Mesothelial cell of epicardium (in vitro differentiated cells): ENCODE measurements around the gene LAMA3. TPM values are rescaled to one million over a fixed set of nuclear protein-coding genes. Genes with fewer than 3 reads are reported as not detected.

Experiments used
- DNase-seq, 2 experiments: peaks; one replicate each; pipeline ENCODE4 v3.0.0; 2021; ENCODE audit warnings: low spot score in 2 of 2; ENCODE audit not compliant: unreplicated experiment in 2 of 2
- H3K27ac Mint-ChIP-seq: 2 replicates; pipeline ENCODE4 v1.8.0; 2021; ENCODE audit warnings: mixed read lengths
- H3K27me3 Mint-ChIP-seq: 2 replicates; pipeline ENCODE4 v1.8.0; 2021; ENCODE audit warnings: low read depth, mixed read lengths
- H3K36me3 Mint-ChIP-seq: 2 replicates; pipeline ENCODE4 v1.8.0; 2021; ENCODE audit warnings: mixed read lengths
- H3K4me1 Mint-ChIP-seq: 2 replicates; pipeline ENCODE4 v1.8.0; 2021; ENCODE audit warnings: mixed read lengths
- H3K4me3 Mint-ChIP-seq: 2 replicates; pipeline ENCODE4 v1.8.0; 2021; ENCODE audit warnings: mild to moderate bottlenecking, moderate library complexity, mixed read lengths
- H3K9me3 Mint-ChIP-seq: 2 replicates; pipeline ENCODE4 v1.8.0; 2021; ENCODE audit warnings: mixed read lengths
- CTCF ChIP-seq: fragments of 200-600 bp; sonication (generic); IDR thresholded peaks from one replicate; pipeline ENCODE4 v1.5.0; 2021; ENCODE audit warnings: antibody characterized with exemption; ENCODE audit not compliant: unreplicated experiment
- total RNA-seq: library from RNA; stranded (reverse); gene quantifications from 3 replicates; pipeline ENCODE4 v1.2.1, GENCODE V29; 2021

The LAMA3 gene, protein sequence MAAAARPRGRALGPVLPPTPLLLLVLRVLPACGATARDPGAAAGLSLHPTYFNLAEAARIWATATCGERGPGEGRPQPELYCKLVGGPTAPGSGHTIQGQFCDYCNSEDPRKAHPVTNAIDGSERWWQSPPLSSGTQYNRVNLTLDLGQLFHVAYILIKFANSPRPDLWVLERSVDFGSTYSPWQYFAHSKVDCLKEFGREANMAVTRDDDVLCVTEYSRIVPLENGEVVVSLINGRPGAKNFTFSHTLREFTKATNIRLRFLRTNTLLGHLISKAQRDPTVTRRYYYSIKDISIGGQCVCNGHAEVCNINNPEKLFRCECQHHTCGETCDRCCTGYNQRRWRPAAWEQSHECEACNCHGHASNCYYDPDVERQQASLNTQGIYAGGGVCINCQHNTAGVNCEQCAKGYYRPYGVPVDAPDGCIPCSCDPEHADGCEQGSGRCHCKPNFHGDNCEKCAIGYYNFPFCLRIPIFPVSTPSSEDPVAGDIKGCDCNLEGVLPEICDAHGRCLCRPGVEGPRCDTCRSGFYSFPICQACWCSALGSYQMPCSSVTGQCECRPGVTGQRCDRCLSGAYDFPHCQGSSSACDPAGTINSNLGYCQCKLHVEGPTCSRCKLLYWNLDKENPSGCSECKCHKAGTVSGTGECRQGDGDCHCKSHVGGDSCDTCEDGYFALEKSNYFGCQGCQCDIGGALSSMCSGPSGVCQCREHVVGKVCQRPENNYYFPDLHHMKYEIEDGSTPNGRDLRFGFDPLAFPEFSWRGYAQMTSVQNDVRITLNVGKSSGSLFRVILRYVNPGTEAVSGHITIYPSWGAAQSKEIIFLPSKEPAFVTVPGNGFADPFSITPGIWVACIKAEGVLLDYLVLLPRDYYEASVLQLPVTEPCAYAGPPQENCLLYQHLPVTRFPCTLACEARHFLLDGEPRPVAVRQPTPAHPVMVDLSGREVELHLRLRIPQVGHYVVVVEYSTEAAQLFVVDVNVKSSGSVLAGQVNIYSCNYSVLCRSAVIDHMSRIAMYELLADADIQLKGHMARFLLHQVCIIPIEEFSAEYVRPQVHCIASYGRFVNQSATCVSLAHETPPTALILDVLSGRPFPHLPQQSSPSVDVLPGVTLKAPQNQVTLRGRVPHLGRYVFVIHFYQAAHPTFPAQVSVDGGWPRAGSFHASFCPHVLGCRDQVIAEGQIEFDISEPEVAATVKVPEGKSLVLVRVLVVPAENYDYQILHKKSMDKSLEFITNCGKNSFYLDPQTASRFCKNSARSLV (N-terminal part only)
- 6.1 to 7.4 TPM (median 6.7 TPM) in 3 replicates for total RNA-seq

- peaks cover 16% of the 10 kb centered on the region for H3K4me1 Mint-ChIP-seq
- TF ChIP-seq CTCF: no peak
- no peaks in the 10 kb centered on the region for H3K36me3 Mint-ChIP-seq
- H3K9me3 Mint-ChIP-seq: peaks cover 3% of the 10 kb centered on the region
- DNase-seq: peak; percentile 40 to 72
- H3K27ac Mint-ChIP-seq: no peak within 1 kb of the TSS
- H3K4me3 Mint-ChIP-seq: peak within 1 kb of the TSS; percentile 63
- H3K27me3 Mint-ChIP-seq: peaks cover 60% of the 10 kb centered on the region
Measured at GRCh38 chr18:23689031-23689615, at the start of gene LAMA3. Gene LAMA3 (plus strand): TSS chr18:23689453. CDS start chr18:23689684, 231 bp downstream.

GRCh38 chr18:23640052-23640451 lies 49.2 kb upstream of the LAMA3 start:
- no peaks in the 10 kb centered on the region for H3K9me3 Mint-ChIP-seq
- H3K36me3 Mint-ChIP-seq: no peaks in the 10 kb centered on the region
- H3K4me1 Mint-ChIP-seq: peaks cover 7% of the 10 kb centered on the region
- no peak for TF ChIP-seq CTCF
- no peak overlapping the region for H3K27ac Mint-ChIP-seq
- peaks cover 4% of the 10 kb centered on the region for H3K27me3 Mint-ChIP-seq
- DNase-seq: no peak
- no peak overlapping the region for H3K4me3 Mint-ChIP-seq

DNA sequence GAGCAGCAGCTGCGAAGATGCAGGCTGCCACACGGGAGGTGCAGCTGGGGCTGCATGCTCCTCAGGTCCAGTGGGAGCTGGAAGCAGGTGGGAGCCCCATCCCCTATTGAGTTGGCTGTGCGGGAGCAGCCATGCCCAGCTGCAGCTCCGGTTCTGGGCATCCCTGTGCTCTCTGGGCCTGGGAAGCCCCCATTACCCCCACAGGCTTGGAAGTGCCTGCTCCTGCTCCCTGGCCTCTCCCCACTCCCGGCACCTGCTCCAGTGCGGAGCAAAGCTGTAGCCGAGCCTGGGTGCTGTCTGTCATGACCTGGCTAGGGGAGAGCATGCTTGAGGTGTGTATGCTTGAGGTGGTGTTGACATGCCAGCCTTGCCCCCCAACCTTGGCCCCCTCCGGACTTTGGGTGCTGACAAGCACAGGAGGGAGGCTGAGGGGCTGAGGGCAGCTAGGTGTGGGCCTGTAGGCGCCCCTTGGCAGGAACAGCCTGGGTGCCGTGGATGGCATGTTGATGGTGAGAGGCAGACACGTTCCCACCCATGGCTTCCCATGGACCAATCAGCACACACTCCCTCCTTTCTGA lies 48.0 kb upstream of the LAMA3 start:
- no peak for DNase-seq
- no peak for TF ChIP-seq CTCF
- Mint-ChIP-seq H3K4me3 (no peak overlapping the region), H3K36me3 (no peaks in the 10 kb centered on the region), H3K9me3 (no peaks in the 10 kb centered on the region), H3K4me1 (peaks cover 13% of the 10 kb centered on the region), H3K27ac (no peak overlapping the region), H3K27me3 (peaks cover 4% of the 10 kb centered on the region)

DNA sequence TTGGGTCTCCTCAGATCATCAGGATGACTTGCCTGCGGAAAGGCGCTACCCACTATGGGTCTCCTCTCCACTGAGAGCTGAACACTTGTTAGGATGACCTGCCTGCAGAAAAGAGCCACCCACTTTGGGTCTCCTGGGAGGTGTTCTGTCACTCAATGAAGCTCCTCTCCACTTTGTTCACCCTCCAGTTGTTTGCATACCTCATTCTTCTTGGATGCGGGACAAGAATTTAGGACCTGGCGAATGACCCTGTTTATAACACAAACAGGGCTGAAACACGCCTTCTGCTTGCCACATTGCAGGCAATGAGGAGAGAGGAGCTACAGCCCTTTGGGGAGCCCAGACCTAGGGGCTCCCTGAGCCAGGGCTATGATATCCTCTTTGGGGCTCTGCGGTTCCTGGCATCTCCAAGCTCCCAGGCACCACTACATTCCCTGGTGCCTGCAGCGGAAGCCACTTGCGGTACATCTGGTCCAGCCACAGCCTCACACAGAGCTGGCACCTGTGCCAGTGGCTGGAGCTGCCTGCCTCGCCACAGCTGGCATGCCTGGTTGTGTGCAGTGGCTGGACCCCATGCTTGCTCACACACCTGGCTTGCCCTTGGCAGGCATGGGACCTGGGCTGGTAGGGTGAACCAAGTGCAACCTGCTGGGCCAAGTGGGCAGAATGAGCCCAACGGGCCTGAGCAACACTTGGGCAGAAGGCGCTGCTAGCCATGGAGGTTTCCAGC lies 47.2 kb upstream of the LAMA3 start:
- Mint-ChIP-seq H3K27me3 (peaks cover 4% of the 10 kb centered on the region), H3K36me3 (no peaks in the 10 kb centered on the region), H3K4me3 (no peak overlapping the region), H3K4me1 (peaks cover 13% of the 10 kb centered on the region), H3K9me3 (no peaks in the 10 kb centered on the region), H3K27ac (no peak overlapping the region)
- no peak for TF ChIP-seq CTCF
- no peak for DNase-seq
